ENCODE data around the gene ITGA1. TPM values are rescaled to one million over a fixed set of nuclear protein-coding genes. Genes with fewer than 3 reads are reported as not detected.

ITGA1 gene
- total RNA-seq, 1 donor from 2014 or later, result 84.4 TPM

- no peak for ATAC-seq
- TF ChIP-seq CTCF (IDR thresholded peaks at IDR 0.05), result no peak
- Histone ChIP-seq H3K4me1 (peaks cover 87% of the 10 kb centered on the region), H3K27ac (no peak overlapping the region), H3K27me3 (ENCODE audit: low read depth) (no peaks in the 10 kb centered on the region), H3K4me3 (no peak overlapping the region), H3K9me3 (no peaks in the 10 kb centered on the region), H3K36me3 (peaks cover 14% of the 10 kb centered on the region)
- DNase-seq, result no peak
- intact Hi-C loops (cut with DNase I), result no loop called here
Observed at GRCh38 chr5:52805615-52806014, 17.9 kb downstream of the ITGA1 start.

GRCh38 chr5:52807037-52807436, 19.3 kb downstream of the ITGA1 start:
- Histone ChIP-seq H3K9me3 (no peaks in the 10 kb centered on the region), H3K27ac (no peak overlapping the region)

GRCh38 chr5:52807723-52808122, 20.0 kb downstream of the ITGA1 start:
- no peak for TF ChIP-seq CTCF (IDR thresholded peaks at IDR 0.05)
- H3K36me3 ChIP-seq, result no peaks in the 10 kb centered on the region
- DNase-seq (no peak), ATAC-seq (no peak)
- no peaks in the 10 kb centered on the region for H3K9me3 ChIP-seq
- peaks cover 74% of the 10 kb centered on the region for H3K4me1 ChIP-seq
- intact Hi-C loops (cut with DNase I), result no loop called here
- H3K27me3 ChIP-seq (ENCODE audit: low read depth), result no peaks in the 10 kb centered on the region
- no peak overlapping the region for H3K4me3 ChIP-seq
- no peak overlapping the region for H3K27ac ChIP-seq

More at GRCh38 chr5:52807037-52807436, 19.3 kb downstream of the ITGA1 start:
- Histone ChIP-seq H3K4me1 (peaks cover 81% of the 10 kb centered on the region), H3K4me3 (no peak overlapping the region), H3K27me3 (ENCODE audit: low read depth) (no peaks in the 10 kb centered on the region), H3K36me3 (peaks cover under 1% of the 10 kb centered on the region)
- DNase-seq, result no peak
- no peak for TF ChIP-seq CTCF (IDR thresholded peaks at IDR 0.05)
- intact Hi-C loops (cut with DNase I), result no loop called here
- ATAC-seq, result no peak

- Histone ChIP-seq H3K36me3 (no peaks in the 10 kb centered on the region), H3K4me1 (peaks cover 70% of the 10 kb centered on the region), H3K4me3 (no peak overlapping the region), H3K9me3 (no peaks in the 10 kb centered on the region), H3K27me3 (ENCODE audit: low read depth) (no peaks in the 10 kb centered on the region), H3K27ac (no peak overlapping the region)
- DNase-seq, result no peak
- ATAC-seq, result peak in 1 of 2 donors; percentile 28
- no peak for TF ChIP-seq CTCF (IDR thresholded peaks at IDR 0.05)
- intact Hi-C loops (cut with DNase I), result no loop called here
Observed at GRCh38 chr5:52808316-52808901, 20.7 kb downstream of the ITGA1 start.

- Histone ChIP-seq H3K27ac (no peak overlapping the region), H3K4me3 (no peak overlapping the region), H3K36me3 (no peaks in the 10 kb centered on the region), H3K27me3 (ENCODE audit: low read depth) (no peaks in the 10 kb centered on the region), H3K4me1 (peaks cover 69% of the 10 kb centered on the region), H3K9me3 (no peaks in the 10 kb centered on the region)
- TF ChIP-seq CTCF (IDR thresholded peaks at IDR 0.05), result no peak
- intact Hi-C loops (cut with DNase I), result no loop called here
- DNase-seq (no peak), ATAC-seq (peak; percentile 47 to 59)
Observed at GRCh38 chr5:52809884-52810283, 22.2 kb downstream of the ITGA1 start.

Measured in lower lobe of right lung (tissue), 2 donors.